Measurements from ENCODE around the gene ARL15.
"Not testable (repeated sequence)": the region's sequence is repeated elsewhere in the genome, so short reads cannot be mapped to it uniquely, and the experiment has no call there.

Gene ARL15

GRCh38 chr5:53878015-53878414 is 432.4 kb downstream of the ARL15 start:
- DNase-seq: no peak

- no peak for DNase-seq
These were observed 433.1 kb downstream of the ARL15 start for GRCh38 chr5:53877243-53877642.

DNA sequence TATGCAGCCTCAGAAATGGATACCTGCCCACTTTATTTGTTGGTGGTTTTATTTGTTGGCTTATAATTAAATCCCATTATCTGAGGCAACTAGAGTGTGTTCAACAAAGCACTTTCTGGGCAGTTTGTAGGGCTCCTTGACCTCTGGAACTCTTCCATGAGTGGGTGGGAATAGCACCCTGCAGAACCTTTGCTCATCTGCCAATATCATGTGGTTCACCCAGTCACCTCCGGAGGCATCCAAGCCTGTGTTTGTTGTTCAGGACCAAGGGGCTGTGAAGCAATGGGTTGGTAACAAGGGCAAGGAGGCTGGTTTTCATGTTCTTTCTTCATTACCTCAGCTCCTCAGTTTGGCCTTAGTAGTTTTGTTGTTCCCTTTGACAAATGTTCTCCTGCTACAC is 436.0 kb downstream of the ARL15 start:
- DNase-seq: no peak

DNA sequence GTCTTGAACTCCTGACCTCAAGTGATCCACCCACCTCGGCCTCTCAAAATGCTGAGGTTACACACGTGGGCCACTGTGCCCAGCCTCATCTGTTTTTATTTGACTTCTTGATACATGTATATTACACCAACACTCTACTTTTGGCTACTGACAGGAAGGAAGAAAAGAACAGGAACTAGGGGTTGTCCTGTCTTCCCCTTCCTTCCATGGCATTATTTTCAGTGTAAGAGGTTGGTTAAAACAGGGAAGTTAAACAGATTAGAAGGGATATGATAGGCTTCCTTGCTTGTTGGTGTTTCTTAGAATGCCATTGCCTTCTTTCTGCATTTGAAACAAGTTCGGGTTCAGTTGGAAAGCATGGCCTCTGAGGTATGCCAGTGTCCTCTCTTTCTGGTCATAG is 437.1 kb downstream of the ARL15 start:
- no peak for DNase-seq

- DNase-seq: no peak
These were observed 438.6 kb downstream of the ARL15 start for GRCh38 chr5:53871775-53872174.

- DNase-seq: no peak
These were observed 439.3 kb downstream of the ARL15 start for GRCh38 chr5:53871050-53871449.

DNA sequence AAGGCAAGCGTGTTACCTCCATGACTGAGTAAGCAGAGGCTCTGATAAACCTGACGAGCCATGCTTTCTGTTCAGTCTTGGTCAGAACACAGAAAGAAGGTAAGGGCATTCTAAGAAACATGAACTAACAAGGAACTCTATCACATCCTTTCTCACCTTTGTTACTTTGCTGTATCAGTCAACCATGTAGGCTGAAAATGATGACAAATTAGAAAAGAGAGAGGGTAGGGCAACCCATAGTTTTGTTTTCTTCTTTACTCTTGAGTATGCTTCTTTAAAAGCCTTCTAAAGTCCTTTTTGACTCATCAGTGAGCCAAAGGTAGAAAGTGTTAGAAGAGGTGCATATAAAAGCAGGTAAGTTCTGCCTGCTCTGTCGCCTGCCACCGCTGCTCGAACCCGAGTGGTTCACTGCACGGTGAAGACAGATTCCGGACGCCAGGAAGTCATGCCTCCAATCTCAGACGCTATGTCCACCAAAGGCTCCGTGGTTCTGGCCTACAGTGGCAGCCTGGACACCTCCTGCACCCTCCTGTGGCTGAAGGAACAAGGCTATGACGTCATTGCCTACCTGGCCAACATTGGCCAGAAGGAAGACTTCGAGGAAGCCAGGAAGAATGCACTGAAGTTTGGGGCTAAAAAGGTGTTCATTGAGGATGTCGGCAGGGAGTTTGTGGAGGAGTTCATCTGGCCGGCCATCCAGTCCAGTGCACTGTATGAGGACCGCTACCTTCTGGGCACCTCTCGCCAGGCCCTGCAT is 451.5 kb downstream of the ARL15 start:
- DNase-seq: no peak

GRCh38 chr5:53856506-53856905 is 453.9 kb downstream of the ARL15 start:
- DNase-seq: no peak

GRCh38 chr5:53836851-53837430 is 473.4 kb downstream of the ARL15 start:
- DNase-seq: not testable (repeated sequence)

DNA sequence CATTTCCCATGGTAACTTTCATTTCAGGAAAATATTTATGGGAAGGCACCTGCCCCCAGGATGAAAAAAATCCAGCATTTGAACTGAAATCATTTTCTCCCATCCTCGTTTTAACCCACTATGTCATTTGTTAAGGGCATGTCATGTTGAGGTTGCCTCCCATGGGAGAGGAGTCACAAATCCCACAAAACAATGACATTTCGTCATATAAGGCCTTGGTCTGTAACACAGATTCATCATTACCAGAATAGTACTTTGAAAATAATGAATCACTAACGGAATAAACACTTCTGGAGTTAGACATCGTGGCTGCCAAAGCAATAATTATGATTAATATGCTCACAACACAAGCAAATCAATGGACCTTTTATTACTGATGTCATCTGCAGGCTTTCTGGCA is 475.9 kb downstream of the ARL15 start:
- no peak for DNase-seq

Measured in NCI-H2171 (cell line).